8988T (cell line): ENCODE measurements around the gene MTF1.
A peak's percentile ranks its signal among the peaks of the same experiment; 100 is the strongest.
"Not testable (repeated sequence)": the region's sequence is repeated elsewhere in the genome, so short reads cannot be mapped to it uniquely, and the experiment has no call there.

Experiments used
- DNase-seq: peaks from one replicate; pipeline ENCODE4 v3.0.0; 2011

MTF1 gene

DNA sequence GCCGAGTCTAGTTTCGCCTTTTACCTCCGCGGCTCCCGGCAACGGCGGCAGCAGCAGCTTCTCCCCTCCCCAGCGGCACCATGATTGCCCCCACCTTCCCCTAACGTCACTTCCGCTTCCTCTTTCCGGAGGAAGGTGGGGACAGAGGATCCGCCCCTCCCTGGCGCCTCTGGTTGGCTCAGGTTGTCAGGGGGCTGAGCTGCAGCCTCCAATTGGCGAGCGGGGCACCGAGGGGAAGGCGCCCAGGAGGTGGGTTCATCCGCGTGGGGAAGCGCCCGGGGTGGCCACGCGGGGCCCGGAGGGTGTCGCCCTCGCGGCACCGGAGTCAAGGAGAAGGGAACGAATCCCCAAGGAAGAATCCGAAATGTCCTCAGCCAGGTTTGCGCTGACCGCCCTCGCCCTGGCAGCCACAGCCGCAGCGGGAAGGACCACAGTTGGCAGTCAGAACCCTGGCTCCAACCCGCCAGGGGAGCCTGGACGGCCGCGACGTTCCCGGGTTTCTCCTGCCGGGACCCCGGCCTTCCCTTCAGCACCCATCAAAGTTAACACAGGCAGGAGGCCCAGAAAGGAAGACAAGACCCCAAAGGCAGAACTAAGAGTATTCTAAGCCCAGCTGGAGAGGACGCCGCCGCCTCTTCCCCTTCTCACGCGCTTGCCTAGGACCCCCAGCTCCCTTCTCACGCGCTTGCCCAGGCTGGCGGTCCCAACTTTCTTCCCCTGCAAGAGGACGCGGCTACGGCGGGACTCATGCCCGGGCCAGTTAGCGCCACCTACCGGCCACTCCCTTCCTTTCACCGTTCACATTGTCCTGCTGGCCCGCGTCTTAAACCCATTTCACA is at the start of gene MTF1:
TSS of gene MTF1 (minus strand) at position 86 of the 839 bp plus-strand sequence. CDS start 1,934 bp downstream, outside the sequence.
- peak; percentile 84 for DNase-seq

DNA sequence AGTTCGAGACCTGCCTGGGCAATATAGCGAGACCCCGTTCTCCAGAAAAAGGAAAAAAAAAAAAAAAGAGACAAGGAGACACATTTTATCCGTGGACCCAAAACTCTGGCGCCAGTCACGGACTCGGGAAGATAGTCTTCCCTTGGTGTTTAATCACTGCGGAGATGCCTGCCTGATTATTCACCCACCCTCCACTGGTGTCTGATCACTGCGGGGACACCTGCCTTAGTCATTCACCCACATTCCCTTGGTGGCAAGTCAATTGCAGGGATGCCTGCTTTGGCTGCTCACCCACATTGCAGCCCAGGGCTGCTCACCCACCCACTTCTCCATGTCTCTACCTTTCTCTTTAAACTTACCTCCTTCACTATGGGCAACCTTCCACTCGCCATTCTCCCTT is 49.1 kb upstream of the MTF1 start:
- DNase-seq, result not testable (repeated sequence)

DNA sequence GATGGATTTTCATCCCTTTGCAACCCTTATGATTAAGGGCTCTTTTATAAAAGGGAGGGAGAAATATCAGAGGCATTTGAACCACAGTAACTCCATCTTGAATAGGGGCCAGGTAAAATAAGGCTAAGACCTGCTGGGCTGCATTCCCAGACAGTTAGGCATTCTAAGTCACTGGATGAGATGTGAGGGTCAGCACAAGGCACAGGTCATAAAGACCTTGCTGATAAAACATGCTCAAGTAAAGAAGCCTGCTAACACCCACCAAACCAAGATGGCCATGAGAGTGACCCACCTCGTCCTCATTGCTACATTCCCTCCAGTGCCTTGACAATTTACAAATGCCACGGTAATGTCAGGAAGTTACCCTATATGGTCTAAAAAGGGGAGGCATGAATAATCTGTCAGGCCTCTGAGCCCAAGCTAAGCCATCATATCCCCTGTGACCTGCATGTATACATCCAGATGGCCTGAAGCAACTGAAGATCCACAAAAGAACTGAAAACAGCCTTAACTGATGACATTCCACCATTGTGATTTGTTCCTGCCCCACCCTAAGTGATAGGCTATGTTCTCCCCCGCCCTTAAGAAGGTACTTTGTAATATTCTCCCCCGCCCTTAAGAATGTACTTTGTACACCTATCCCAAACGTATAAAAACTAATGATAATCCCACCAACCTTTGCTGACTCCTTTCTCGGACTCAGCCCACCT is 48.2 kb upstream of the MTF1 start:
- not testable (repeated sequence) for DNase-seq

DNA sequence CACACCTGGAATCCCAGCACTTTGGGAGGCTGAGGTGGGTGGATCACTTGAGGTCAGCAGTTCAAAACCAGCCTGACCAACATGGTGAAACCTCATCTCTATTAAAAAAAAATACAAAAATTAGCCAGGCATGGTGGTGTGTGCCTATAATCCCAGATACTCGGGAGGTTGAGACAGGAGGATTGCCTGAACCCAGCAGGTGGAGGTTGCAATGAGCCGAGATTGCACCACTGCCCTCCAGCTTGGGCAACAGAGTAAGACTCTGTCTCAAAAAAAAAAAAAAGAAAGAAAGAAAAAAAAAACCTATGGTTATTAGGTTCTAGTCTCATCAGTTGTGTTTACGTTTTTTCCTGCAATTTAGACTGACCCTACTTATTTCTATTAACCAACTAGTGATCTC is 47.2 kb upstream of the MTF1 start:
- not testable (repeated sequence) for DNase-seq

DNA sequence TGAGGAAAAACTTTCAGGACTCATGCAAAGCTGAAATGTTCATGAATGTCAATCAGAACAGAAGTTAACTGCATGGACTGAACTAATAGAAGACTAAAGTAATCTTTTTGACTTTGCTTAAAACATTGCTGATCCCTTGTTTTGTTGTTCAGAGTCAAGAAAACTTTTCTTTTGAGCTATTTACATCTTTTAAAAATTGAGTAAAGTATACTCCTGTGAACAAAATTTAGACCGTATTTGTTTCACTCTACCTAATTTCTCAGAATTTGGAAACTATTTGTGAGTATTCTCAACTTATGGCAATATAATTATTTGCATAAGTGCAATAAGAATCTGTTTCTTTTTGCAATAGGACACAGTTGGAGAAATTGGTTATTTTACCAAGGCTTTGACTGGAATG is 46.3 kb upstream of the MTF1 start:
- DNase-seq, result no peak

DNA sequence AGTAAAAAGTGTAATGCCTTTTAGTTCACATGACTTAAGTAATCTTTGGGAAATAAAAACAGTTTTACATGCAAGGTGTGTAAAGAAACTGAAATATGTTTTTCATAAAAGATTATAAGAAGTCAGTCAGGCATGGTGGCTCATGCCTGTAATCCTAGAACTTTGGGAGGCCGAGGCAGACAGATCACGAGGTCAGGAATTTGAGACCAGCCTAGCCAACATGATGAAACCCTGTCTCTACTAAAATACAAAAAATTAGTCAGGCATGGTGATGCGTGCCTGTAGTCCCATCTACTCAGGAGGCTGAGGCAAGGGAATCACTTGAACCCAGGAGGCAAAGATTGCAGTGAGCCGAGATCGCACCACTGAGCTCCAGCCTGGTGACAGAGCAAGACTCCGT is 44.5 kb upstream of the MTF1 start:
- DNase-seq, result not testable (repeated sequence)

DNA sequence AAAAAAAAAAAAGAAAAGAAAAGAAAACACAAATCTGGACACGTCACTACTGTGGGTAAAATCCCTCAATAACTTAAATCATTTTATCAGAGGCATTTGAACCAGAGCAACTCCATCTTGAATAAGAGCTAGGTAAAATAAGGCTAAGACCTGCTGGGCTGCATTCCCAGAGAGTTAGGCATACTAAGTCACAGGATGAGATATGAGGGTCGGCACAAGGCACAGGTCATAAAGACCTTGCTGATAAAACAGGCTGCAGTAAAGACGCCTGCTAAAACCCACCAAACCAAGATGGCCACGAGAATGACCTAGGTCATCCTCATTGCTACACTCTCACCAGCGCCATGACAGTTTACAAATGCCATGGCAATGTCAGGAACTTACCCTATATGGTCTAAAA is 43.6 kb upstream of the MTF1 start:
- no peak for DNase-seq

DNA sequence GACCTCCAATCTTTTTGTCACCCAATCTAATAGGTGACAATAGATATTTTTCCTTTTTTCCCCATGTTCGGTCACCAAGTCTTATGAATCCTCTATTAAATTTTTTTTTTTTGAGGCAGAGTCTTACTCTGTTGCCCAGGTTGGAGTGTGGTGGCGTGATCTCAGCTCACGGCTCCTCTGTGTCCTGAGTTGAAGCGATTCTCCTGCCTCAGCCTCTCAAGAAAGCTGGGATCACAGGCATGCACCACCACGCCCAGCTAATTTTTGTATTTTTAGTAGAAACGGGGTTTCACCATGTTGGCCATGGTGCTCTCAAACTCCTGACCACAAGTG is 42.5 kb upstream of the MTF1 start:
- no peak for DNase-seq

DNA sequence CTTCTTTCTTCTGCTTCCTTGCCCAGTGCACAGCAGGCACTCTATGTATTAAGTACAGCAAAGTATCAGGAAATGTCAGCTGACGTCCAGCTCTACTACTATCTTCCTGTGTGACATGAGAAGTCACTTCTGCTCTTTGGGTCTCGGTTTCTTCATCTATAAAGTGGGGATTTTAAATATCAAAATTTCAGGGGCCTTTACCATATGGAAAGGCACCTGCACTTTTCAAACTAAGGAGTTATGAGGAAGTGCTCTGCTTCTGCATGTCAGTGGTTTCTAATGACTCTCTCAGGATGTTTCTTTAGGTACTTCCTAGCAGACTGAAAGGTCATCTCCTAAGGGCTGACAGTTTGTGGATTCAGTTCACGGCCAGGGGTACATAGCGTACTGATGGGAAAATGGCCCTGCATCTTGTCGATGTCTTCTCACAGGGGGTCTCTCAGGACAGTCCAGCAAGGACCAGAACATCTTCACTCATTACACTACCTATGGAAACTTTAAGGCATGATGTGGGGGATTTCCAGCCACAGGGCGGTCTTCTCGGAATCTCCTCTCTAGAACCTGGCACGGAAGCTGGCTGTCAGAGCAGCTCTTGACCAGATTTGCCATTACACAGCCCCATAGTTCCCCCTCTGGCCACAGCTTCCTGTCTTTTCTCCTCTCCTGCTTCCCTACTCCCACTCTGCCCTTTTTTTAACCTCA is 42.0 kb upstream of the MTF1 start:
- DNase-seq, result no peak

DNA sequence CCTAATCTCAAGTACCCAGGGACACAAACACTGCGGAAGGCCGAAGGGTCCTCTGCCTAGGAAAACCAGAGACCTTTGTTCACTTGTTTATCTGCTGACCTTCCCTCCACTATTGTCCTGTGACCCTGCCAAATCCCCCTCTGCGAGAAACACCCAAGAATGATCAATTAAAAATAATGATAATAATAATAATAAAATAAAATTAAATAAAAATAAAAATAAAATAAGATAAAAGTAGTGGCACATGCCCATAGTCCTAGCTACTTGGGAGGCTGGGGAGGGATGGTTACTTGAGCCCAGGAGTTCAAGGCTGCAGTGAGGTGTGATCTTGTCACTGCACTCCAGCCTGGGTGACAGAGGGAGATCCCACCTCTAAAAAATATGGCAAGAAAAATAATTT is 38.2 kb upstream of the MTF1 start:
- not testable (repeated sequence) for DNase-seq

DNA sequence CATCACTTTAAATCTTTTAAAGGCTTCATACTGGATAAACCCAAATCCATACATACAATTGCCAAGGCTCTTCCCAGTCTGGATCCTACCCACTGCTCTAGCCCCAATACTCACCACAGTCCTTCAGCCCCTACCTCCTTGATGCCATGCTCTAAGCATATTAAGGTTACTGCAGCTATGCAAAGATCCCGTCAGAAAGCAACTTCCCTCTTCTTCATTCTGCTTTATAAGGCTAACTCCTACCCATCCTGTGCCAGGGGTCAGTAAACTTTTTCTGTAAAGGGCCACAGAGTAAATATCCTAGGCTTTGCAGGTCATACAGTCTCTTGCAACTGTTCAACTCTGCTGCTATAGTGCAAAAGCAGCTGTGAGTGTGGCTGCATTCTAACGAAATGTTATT is 34.3 kb upstream of the MTF1 start:
- DNase-seq, result no peak

DNA sequence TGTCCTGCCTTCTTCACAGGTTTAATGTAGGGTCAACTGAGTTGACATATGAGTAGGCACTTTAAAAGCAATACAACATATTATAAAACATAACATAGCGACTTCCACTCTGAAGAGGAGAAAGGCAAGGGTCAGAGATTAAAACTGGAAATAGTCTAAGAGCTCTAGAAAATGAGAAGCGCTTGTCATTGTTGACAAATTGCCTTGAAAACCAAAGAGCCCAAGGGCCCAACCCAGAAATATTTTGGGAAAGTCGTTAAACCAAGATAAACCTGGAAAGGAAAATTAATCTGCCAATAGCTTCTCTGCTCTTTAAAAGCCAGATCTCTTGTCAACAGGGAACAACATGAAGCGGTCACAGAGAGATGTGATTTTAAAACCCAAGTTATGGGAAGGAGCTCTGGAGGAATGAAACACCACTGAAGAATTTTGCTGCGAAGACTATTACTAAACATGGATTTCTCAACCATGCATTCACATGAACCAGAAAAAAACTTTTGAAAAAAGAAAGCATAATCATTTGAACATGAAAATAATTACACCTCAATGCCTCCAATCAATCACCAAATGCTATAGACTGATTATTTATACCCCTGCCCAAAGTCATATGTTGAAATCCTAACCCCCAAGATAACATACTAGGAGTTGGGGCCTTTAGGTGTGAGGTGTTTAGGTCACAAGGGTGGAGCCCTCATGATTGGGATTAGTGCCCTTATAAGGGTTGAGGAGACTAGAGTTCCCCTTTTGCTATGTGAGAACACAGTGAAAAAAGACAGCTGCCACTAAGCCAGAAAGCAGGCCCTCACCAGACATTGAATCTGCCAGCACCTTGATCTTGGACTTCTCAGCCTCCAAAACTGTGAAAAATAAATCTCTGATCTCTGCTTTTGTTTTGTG is 33.0 kb upstream of the MTF1 start:
- DNase-seq, result no peak

DNA sequence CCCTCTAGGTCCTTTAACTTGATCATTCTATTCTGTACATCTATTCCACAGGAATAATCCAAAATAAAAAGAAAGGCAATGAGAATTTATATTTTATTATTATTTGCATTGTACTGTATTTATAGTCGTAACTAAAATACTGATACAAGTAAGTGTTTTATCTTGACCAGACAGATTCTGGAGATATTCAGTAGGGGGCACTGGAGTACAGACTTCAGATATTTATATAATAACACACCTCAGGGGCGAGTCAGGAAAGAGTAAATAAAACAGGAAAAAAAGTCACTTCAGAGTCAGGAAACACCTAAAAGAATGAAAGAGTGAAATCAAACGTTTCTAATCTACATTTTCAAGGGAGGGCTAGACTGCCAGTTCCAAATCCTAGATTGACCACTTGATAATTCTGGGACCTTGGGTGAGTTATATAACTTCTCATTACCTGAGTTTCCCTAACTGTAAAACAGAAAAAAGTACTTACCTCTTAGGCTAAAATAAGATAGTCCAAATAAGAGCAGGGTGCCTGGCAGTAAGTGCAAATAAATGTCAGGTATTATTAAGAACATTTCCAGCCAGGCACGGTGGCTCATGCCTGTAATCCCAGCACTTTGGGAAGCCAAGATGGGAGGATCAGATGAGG is 31.1 kb upstream of the MTF1 start:
- DNase-seq, result no peak

DNA sequence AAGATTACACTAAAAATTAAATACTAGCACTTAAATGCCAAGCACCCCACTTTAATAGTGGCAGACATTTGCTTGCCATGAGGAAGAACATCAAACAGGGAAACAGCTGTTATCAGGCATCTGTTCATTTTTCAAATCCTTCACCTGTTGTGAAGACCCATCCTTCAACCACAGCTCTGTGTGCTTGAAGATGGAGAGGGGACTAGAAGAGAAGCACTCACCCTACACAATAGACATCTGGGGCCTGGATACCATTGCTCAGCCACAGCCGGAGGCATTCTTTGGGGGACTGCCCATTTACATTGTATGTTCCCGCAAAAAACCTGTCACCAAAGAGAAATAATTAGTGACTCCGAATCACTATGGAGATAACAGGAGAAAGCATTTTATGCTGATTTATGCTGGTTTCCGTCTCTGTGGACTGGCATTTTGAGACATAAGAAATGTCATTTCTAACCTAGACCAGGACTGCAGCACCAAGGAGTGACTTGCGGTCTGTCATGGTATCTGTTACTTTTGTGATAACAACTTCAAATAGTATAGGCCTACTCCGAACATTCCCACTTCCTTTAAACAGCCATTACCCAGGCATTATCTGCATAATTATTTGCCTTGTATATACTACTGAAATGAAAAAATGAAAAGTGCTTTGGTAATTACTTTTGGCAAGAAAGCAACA is 28.8 kb upstream of the MTF1 start:
- no peak for DNase-seq

DNA sequence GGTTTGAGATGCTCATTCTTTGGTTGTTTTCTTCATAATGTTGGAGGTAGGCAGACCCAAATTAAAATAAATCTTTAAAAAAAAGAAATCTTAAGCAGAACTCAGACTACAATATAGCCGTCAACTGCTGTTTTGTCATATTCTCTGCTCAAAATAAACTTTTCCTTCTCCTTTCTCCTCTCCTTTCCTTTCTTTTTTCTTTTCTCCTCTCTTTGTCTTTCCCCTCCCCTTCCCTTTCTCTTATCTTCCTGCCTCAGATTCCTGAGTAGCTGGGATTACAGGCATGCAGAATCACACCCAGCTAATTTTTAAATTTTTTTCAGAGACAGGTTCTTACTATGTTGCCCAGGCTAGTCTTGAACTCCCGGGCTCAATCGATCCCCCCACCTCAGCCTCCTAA is 24.8 kb upstream of the MTF1 start:
- DNase-seq, result no peak

DNA sequence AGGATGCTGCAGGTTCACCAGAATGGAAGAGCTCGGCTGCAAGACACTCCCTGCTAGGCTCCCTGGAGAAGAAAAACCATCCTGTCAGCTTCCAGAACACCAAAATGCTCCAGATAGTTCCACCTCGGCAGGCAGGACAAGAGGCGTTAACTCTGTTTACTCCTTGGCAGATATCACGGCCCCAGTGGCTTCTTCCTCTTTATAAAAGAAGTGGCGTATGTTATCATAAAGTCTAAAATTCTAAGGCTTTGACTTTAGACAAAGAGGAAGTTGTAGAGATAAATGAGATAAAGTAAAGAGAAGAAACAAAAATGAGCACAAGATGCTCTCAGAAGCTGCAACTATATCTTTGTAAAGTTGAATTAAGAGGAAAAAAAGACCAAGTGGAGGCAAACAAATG is 24.3 kb upstream of the MTF1 start:
- DNase-seq, result no peak

DNA sequence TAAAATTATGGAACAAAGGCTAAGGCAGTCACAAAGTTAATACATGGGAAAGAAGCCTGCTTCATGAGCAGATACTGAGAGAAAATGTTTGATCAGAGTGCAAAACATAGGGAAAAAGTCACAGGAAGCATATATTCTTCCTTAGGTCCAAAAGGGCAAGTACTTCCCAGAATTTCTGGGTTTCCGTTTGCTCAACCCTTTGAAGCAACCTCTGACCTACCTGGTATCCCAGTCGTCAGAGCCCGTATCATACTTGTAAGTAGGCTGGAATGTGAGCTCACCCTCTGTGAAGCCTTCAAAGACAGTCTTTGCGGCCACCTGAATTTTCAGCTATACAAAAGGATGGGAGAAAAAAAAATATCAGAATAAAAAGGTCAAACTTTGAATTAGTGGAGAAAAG is 20.5 kb upstream of the MTF1 start:
- DNase-seq, result no peak

DNA sequence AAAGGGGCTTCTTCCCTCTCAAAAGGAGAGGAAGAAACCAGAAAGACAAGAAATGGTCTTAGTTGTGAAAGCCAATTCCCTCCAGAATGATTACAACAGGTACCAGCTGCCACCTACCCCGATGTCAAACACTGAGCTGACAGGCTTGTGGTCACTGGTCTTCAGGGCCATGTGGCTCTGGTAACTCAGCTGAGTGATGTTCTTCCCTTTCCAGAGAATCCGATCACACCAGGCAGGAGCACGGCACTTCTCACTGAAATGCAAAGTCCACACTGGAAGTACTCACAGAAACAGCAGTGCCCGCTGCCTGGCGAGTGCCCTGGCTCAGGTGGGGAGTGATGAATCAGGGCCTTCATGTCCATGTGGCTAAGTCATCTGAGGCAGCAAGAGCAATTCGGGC is 18.7 kb upstream of the MTF1 start:
- DNase-seq, result no peak

DNA sequence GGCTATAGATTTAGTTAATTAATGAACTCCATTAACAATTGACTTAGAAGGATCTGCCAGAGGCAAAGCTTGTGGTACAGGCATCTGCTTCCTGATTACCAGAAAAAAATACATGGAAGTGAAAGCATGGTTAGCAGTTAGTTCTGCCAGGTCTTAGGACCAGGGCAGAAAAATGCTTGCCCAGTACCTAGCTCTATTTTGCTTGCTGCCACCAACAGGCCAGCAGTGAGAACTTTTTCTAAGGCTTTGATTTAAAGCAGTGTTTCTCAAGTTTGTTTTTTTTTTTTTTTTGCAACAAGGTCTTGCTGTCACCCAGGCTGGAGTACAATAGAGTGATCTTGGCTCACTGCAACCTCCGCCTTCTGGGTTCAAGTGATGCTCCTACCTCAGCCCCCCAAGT is 16.4 kb upstream of the MTF1 start:
- DNase-seq, result no peak

DNA sequence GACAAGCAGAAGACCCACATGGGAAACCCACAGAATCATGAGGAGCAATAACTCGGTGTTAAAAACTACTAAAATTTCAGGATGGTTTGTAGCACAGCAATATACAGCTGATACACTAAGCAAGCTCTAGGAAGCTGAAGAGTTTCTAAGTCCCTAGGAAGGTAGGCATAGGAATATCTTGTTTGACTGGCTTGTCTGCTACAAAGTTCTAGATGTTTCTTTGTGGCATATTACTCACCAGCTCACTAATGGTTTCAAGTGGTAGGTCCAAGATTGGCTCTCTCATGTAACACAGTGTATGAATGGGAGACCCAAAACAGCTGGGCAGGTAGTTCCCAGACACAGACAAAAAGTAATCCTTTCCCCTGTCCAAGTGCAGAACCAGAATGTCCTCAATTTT is 13.3 kb upstream of the MTF1 start:
- no peak for DNase-seq

DNA sequence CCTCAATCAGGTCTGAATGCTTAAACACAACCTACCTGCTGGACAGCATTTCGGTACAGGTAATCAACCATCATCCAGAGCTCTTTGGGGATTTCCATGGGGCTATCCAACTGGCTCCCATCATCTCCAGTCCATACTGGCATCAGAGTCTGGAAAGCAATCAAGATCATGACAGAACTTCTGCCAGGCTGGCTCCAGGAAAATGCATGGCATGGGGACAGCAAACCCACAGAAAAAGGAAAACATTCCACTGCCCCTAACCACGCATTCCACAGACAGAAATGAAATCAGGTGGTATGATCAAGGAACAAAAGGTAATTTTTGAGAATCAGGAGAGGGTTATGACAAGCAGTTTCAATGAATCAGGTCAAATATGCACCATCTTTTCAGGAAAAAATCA is 9.1 kb upstream of the MTF1 start:
- DNase-seq, result no peak

DNA sequence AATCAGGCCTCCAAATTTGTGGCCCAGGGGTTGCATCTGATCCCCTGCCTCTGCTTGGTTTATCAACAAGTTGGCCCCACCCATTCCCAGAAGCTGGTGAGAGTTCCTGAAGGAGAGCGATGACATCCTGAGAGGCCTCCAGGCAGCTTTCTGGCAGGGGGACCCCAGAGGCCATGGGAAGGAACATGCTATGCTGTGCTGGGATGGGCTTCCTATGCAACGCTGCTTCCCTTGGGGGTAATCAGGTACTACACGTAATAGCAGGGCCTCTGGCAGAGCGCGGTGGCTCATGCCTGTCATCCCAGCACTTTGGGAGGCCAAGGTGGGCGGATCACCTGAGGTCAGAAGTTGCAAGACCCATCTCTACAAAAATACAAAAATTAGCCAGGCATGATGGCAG is 8.4 kb upstream of the MTF1 start:
- no peak for DNase-seq
